Measurements from ENCODE around the gene TSPAN18. TPM values are rescaled to one million over a fixed set of nuclear protein-coding genes. Genes with fewer than 3 reads are reported as not detected.

Gene TSPAN18
- total and polyA plus RNA-seq, 11 donors: 40.0 to 151 (median 74.9) TPM

GRCh38 chr11:44738791-44739190 lies 12.0 kb downstream of the TSPAN18 start:
- intact Hi-C loops (cut with DNase I): loop anchor here in 1 of 10 donors (10.0 kb wide), 1 partner anchor 174 kb away; the partner anchor contains the start of gene CD82
- H3K27ac ChIP-seq: peak overlapping the region in 3 of 12 donors; percentile 9 to 33 (median 20)
- DNase-seq (no peak), ATAC-seq (no peak)
- WGBS, 4 donors: 64 to 75% (median 72%) methylated on average over 5 of the region's 5 CpGs
- peaks cover 0 to 18% (median 0%) of the 10 kb centered on the region in 9 donors for H3K36me3 ChIP-seq
- H3K4me3 ChIP-seq: no peak overlapping the region
- no peak for TF ChIP-seq POLR2A (IDR thresholded peaks at IDR 0.05)
- TF ChIP-seq, protein P1, sequence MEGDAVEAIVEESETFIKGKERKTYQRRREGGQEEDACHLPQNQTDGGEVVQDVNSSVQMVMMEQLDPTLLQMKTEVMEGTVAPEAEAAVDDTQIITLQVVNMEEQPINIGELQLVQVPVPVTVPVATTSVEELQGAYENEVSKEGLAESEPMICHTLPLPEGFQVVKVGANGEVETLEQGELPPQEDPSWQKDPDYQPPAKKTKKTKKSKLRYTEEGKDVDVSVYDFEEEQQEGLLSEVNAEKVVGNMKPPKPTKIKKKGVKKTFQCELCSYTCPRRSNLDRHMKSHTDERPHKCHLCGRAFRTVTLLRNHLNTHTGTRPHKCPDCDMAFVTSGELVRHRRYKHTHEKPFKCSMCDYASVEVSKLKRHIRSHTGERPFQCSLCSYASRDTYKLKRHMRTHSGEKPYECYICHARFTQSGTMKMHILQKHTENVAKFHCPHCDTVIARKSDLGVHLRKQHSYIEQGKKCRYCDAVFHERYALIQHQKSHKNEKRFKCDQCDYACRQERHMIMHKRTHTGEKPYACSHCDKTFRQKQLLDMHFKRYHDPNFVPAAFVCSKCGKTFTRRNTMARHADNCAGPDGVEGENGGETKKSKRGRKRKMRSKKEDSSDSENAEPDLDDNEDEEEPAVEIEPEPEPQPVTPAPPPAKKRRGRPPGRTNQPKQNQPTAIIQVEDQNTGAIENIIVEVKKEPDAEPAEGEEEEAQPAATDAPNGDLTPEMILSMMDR (IDR thresholded peaks at IDR 0.05): no peak
- no peaks in the 10 kb centered on the region for H3K27me3 ChIP-seq
- peaks cover 3 to 87% (median 53%) of the 10 kb centered on the region in 12 donors for H3K4me1 ChIP-seq
- H3K9me3 ChIP-seq: no peaks in the 10 kb centered on the region

- Histone ChIP-seq H3K9me3 (no peaks in the 10 kb centered on the region), H3K27ac (peak overlapping the region in 9 of 12 donors; percentile 43 to 75 (median 60)), H3K4me1 (peaks cover 3 to 81% (median 48%) of the 10 kb centered on the region in 12 donors), H3K27me3 (no peaks in the 10 kb centered on the region), H3K36me3 (peaks cover 0 to 16% (median 0%) of the 10 kb centered on the region in 9 donors), H3K4me3 (no peak overlapping the region)
- TF ChIP-seq, protein P1 (IDR thresholded peaks at IDR 0.05): no peak
- TF ChIP-seq POLR2A (IDR thresholded peaks at IDR 0.05): no peak
- ATAC-seq (peak in 3 of 4 donors; percentile 26 to 52 (median 35)), DNase-seq (no peak)
- intact Hi-C loops (cut with DNase I): no loop called here
- WGBS, 4 donors: 32 to 51% (median 43%) methylated on average over 8 of the region's 8 CpGs
Observed at GRCh38 chr11:44740967-44741366, 14.2 kb downstream of the TSPAN18 start.

DNA sequence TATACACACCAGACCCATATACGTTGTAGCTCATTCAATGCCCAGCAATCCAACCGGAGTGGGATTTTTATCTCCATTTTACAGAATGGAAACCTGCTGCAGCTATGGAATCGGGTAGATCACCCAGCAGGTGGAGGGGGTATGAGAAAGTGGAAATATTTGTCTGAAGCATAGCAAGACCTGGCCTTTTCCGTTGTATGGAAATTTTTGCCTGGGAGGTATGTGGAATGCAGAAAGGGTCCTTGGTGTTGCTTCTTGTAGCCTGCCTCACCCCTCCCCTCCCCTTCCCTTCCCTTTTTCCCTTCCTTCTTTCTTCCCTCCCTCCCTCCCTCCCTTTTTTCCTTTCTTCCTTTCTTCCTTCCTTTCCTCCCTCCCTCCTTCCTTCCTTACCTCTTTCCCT lies 15.2 kb downstream of the TSPAN18 start:
- TF ChIP-seq, protein P1 (IDR thresholded peaks at IDR 0.05): no peak
- TF ChIP-seq POLR2A (IDR thresholded peaks at IDR 0.05): no peak
- no peak for ATAC-seq
- peak overlapping the region in 7 of 12 donors; percentile 3 to 75 (median 34) for H3K27ac ChIP-seq

GRCh38 chr11:44742508-44743246 lies 15.9 kb downstream of the TSPAN18 start:
- Histone ChIP-seq H3K27ac (peak overlapping the region in 3 of 12 donors; percentile 6 to 75 (median 7)), H3K27me3 (no peaks in the 10 kb centered on the region), H3K4me3 (no peak overlapping the region), H3K9me3 (no peaks in the 10 kb centered on the region), H3K36me3 (peaks cover 0 to 11% (median 0%) of the 10 kb centered on the region in 9 donors), H3K4me1 (peaks cover 3 to 92% (median 57%) of the 10 kb centered on the region in 12 donors)
- TF ChIP-seq, protein P1 (IDR thresholded peaks at IDR 0.05): no peak
- no peak for TF ChIP-seq POLR2A (IDR thresholded peaks at IDR 0.05)
- intact Hi-C loops (cut with DNase I): no loop called here
- DNase-seq (no peak), ATAC-seq (no peak)
- 76 to 90% (median 81%) methylated on average over 10 to 11 of the region's 11 CpGs for WGBS, 4 donors

More for the DNA sequence above, 15.2 kb downstream of the TSPAN18 start:
- no peak for DNase-seq
- intact Hi-C loops (cut with DNase I): no loop called here
- WGBS, 4 donors: 76 to 87% (median 84%) methylated on average over 4 of the region's 4 CpGs
- Histone ChIP-seq H3K36me3 (peaks cover 0 to 11% (median 0%) of the 10 kb centered on the region in 9 donors), H3K27me3 (no peaks in the 10 kb centered on the region), H3K4me3 (no peak overlapping the region), H3K4me1 (peaks cover 3 to 87% (median 51%) of the 10 kb centered on the region in 12 donors), H3K9me3 (no peaks in the 10 kb centered on the region)
